Heart right ventricle (tissue), 16 donors: ENCODE measurements around the gene NEU4. TPM values are rescaled to one million over a fixed set of nuclear protein-coding genes. Genes with fewer than 3 reads are reported as not detected.

Experiments used
- ATAC-seq, 8 donors: fragments of 200-7000 bp; cut with Tn5 transposase; one replicate each; pipeline ENCODE4 v1.9.1; 2020; ENCODE audit warnings: mild to moderate bottlenecking in 8 of 8, moderate library complexity in 8 of 8, moderate number of reproducible peaks in 1 of 8
- DNase-seq, 2 donors: peaks; one replicate each; pipeline ENCODE4 v3.0.0-alpha.2; 2020
- H3K27ac ChIP-seq, 10 donors: fragments of 200-600 bp; sonication (generic) in 2 of 10; one replicate each; pipeline versions ENCODE4 v1.5.0 to v1.8.0; 2020 to 2022; ENCODE audit warnings: mild to moderate bottlenecking in 3 of 10
- H3K27me3 ChIP-seq, 7 donors: fragments of 200-600 bp; one replicate each; pipeline ENCODE4 v1.8.0; 2021 to 2022; ENCODE audit warnings: mild to moderate bottlenecking in 2 of 7
- H3K36me3 ChIP-seq, 9 donors: fragments of 200-600 bp; sonication (generic) in 1 of 9; one replicate each; pipeline versions ENCODE4 v1.5.0 to v1.8.0; 2020 to 2022; ENCODE audit warnings: mild to moderate bottlenecking in 2 of 9
- H3K4me1 ChIP-seq, 9 donors: fragments of 200-600 bp; sonication (generic) in 1 of 9; one replicate each; pipeline versions ENCODE4 v1.5.0 to v1.8.0; 2020 to 2022; ENCODE audit warnings: mild to moderate bottlenecking in 4 of 9
- H3K4me3 ChIP-seq, 10 donors: fragments of 200-600 bp; sonication (generic) in 2 of 10; one replicate each; pipeline versions ENCODE4 v1.5.0 to v1.8.0; 2020 to 2022; ENCODE audit warnings: mild to moderate bottlenecking in 7 of 10, moderate library complexity in 2 of 10
- H3K9me3 ChIP-seq, 11 donors: fragments of 200-600 bp in 10 of 11; sonication (generic) in 2 of 11; one replicate each; pipeline versions ENCODE4 v1.5.0 to v1.8.0; 2013 to 2022; ENCODE audit warnings: mild to moderate bottlenecking in 2 of 11, control low read depth in 1 of 11, moderate library complexity in 1 of 11
- WGBS, 2 donors: extraction: QIAGEN DNeasy Blood & Tissue Kit; methylation state at CpG; one replicate each; pipeline ENCODE4 v1.1.7; 2013; ENCODE audit warnings: inconsistent platforms in 1 of 2; 5-methylcytosine and 5-hydroxymethylcytosine counted together
- intact Hi-C, 10 donors: fragments of 100-400 bp; cut with DNase I; formaldehyde crosslinking; loops; one replicate each; pipeline versions ENCODE4 v1.11.1 to v1.14.2; 2022
- polyA plus RNA-seq, 2 donors: library from polyadenylated mRNA; stranded (reverse); fragments of 200-250 nt; gene quantifications; one replicate each; pipeline ENCODE4 v1.2.3, GENCODE V29; 2013
- total RNA-seq, 10 donors: library from RNA; stranded (reverse); fragmentation: NEBNext Ultra II Directional in 3 of 10; extraction: Animal tissue kit (Norgen Biotek cat#: 25700) in 3 of 10; gene quantifications; one replicate each; pipeline versions ENCODE4 v1.2.1 to v1.2.4, GENCODE V29; 2021 to 2023
- TF ChIP-seq, protein P1 (sequence below), 9 donors: fragments of 200-600 bp; sonication (generic) in 2 of 9; IDR thresholded peaks; one replicate each; pipeline versions ENCODE4 v1.5.0 to v1.8.0; 2021 to 2022; ENCODE audit warnings: antibody characterized with exemption in 9 of 9, mild to moderate bottlenecking in 5 of 9, moderate library complexity in 1 of 9
- donor health status: Arrhythmogenic right ventricular cardiomyopathy.
- donor health status: ischemic (EF 13 %, LVEDD 7.1; RV severe dilation, severe dysfunction).
- donor health status: healthy with polysubstance abuse.
- donor health status: DM: no; HTN: yes; CAD: no.
- donor health status: DM: no; HTN: no; CAD: no.
- donor health status: ischemic (EF 25% LVEDD 6.9; RV normal size, moderate dysfunction).
- donor health status: ischemic (EF 25% LVEDD 5.7; RV mildly dilated, moderate dysfunction).
- donor health status: healthy.
- donor health status: DM: yes; HTN: yes; CAD: no.
- donor health status: Ischemic cardiomyopathy.
- donor health status: ischemic (EF 35%, LVEDD 5.7; RV mildly dilated, moderate dysfunction).
- donor health status: nonischemic (EF 11% LVEDD 7.7; RV severe dilation, severe dysfunction).
- donor health status: DM: yes; HTN: yes; CAD: no.
- donor health status: PGD.
- donor health status: ischemic (EF 29% LVEDD 5.4; RV normal size, mild dysfunction).
- donor health status: nonischemic (EF 23%, LVEDD 6.1; RV moderate dilation, normal function).

Gene NEU4
- total and polyA plus RNA-seq, 12 donors, result 0.07 to 1.2 (median 0.46) TPM; not detected in 2

DNA sequence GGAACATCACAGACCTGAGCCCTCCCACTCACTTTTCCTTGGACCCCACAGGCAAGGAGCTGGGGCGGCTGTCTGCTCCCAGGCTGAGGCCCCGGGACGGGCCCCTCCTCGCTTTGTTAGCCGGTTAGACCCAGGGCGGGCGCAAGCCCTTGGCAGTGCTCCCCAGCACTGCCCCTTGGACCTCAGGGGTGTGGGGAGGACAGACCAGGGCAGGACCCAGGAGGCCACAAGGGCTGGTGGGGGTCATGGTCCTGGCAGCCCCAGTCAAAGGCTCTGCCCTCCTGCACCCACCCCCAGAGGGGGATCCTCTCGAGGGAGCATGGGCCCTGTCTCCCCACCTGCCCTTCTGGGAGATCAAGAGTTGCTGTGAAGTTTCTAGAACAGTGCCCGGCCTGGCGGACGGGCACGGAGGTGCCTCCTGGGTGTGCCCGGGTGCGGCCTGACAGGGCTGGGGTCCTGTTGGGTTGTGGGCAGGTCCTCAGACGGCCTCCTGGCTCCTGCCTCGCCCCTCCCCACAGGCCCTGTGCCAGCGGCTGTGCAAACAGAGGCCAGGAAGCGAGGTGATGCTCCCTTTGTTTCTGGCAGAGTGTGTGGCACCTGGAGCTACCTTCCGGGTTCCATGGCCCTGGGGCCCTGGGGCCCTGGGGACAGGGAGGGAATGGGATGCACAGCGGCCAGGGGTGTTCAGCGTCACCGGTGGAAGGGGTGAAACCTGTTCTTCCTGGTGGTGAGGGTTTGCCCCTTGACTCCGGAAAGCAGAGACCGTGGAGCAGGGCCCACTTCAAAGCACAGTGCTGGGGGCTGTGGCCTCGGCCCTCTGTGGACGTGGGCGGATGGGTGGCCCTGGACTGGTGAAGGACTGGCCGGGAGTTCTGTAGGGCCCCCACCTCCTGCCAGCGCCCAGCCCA, 35.2 kb upstream of the NEU4 start:
- DNase-seq (no peak), ATAC-seq (no peak)
- TF ChIP-seq, protein P1, sequence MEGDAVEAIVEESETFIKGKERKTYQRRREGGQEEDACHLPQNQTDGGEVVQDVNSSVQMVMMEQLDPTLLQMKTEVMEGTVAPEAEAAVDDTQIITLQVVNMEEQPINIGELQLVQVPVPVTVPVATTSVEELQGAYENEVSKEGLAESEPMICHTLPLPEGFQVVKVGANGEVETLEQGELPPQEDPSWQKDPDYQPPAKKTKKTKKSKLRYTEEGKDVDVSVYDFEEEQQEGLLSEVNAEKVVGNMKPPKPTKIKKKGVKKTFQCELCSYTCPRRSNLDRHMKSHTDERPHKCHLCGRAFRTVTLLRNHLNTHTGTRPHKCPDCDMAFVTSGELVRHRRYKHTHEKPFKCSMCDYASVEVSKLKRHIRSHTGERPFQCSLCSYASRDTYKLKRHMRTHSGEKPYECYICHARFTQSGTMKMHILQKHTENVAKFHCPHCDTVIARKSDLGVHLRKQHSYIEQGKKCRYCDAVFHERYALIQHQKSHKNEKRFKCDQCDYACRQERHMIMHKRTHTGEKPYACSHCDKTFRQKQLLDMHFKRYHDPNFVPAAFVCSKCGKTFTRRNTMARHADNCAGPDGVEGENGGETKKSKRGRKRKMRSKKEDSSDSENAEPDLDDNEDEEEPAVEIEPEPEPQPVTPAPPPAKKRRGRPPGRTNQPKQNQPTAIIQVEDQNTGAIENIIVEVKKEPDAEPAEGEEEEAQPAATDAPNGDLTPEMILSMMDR (IDR thresholded peaks at IDR 0.05), result no peak
- H3K9me3 ChIP-seq, result no peaks in the 10 kb centered on the region
- H3K4me3 ChIP-seq, result no peak overlapping the region
- WGBS, 2 donors, result 73 to 79% methylated on average over 29 of the region's 29 CpGs
- peaks cover 0 to 17% (median 0%) of the 10 kb centered on the region in 9 donors for H3K4me1 ChIP-seq
- H3K27ac ChIP-seq, result no peak overlapping the region
- peaks cover 7 to 56% (median 41%) of the 10 kb centered on the region in 7 donors for H3K27me3 ChIP-seq
- intact Hi-C loops, result no loop called here
- no peaks in the 10 kb centered on the region for H3K36me3 ChIP-seq

DNA sequence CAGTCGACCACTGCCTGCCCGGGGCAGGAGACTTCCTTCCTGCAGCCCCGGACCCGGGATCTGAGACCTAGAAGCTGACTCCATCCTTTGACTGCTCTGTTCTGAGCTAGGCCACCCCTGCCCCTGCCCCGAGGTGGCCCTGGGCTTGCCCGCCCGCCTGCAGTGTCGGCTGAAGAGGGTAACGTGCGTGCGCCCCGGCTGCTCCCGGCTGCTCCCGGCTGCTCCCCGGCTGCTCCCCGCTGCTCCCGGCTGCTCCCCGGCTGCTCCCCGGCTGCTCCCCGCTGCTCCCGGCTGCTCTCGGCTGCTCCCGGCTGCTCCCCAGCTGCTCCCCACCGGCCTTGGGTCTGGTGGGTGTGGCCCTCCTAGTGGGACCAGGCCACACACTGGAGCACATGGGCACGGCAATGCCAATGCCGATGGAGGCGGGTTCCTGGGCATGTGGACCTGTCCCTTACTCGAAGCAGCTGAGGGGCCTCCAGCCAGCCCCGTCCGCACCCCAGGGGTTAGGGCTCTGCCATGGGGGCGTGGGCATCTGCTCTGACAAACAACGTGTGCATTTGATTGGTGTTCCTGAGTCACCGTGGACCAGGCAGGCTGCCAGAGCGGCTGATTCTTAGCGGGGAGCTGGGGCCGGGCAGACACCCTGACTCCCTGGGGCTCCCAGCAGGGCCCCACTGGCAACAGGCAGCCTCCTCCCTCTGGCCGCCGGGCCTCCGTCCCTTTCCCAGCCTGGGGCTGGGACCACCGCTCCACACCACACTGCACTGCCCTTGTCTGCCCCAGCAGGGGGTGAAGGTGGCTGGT, 34.4 kb upstream of the NEU4 start:
- Histone ChIP-seq H3K36me3 (no peaks in the 10 kb centered on the region), H3K27ac (no peak overlapping the region), H3K27me3 (peaks cover 7 to 56% (median 41%) of the 10 kb centered on the region in 7 donors), H3K9me3 (no peaks in the 10 kb centered on the region), H3K4me1 (peaks cover 0 to 17% (median 0%) of the 10 kb centered on the region in 9 donors), H3K4me3 (no peak overlapping the region)
- DNase-seq (no peak), ATAC-seq (no peak)
- WGBS, 2 donors, result 66 to 71% methylated on average over 40 of the region's 40 CpGs
- TF ChIP-seq, protein P1 (IDR thresholded peaks at IDR 0.05), result no peak
- intact Hi-C loops, result no loop called here

DNA sequence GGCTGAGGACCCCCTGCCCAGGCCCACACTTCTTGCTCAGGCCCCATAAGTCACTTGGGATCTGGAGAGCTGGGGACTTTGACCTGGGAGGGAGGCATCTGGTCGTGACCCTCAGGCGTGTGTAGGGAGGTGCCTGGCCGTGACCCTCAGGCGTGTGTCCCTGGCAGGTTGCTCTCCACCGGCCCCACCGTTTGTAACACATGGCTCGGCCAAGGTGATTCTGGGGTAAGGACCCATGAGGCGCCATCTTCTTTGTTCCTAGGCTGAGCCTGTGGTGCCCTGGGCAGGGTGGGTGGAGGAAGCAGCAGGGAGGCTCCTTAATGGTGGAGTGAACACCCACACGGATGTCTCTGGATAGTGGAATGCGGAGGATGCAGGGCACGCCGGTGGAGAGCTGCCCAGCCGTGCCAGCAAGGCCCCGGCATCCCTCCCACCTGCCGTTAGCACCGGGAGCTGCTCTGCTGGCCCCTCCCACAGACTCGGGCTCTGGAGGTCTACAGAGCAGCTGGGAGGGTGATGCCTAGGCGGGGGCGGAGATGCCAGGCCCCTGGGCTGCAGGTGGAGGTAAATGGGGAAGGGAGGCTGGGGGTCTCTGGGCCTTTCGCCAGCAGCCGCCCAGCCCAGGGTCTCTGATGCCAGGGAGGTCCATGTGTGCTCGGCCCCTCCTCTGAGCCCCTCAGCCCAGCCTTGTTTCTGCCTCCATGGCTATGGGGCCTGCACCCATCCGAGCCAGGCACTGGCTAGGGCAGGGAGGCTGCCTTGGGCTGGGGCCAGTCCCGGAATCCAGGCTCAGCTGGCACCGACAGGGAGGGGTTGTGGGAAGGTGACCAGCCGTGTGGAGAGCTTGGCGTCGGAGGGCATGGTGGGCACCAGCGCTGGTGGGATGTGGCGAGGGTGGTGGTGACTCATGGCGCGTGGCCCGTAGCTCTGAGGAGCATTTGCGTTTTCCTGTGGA, 33.5 kb upstream of the NEU4 start:
- ATAC-seq (no peak), DNase-seq (no peak)
- TF ChIP-seq, protein P1 (IDR thresholded peaks at IDR 0.05), result no peak
- Histone ChIP-seq H3K4me3 (no peak overlapping the region), H3K27me3 (peaks cover 7 to 56% (median 41%) of the 10 kb centered on the region in 7 donors), H3K4me1 (peaks cover 0 to 15% (median 0%) of the 10 kb centered on the region in 9 donors), H3K36me3 (no peaks in the 10 kb centered on the region), H3K9me3 (peaks cover 0 to 4% (median 0%) of the 10 kb centered on the region in 11 donors), H3K27ac (no peak overlapping the region)
- intact Hi-C loops, result no loop called here
- 74 to 75% methylated on average over 34 of the region's 34 CpGs for WGBS, 2 donors
